ENCODE data around the gene CAMSAP1.

GRCh38 chr9:135955934-135956801 is 48.8 kb upstream of the CAMSAP1 start:
- TF ChIP-seq CTCF (IDR thresholded peaks at IDR 0.05 in 2 of 3, conservative IDR thresholded peaks at IDR 0.05 in 1 of 3; ENCODE audit: control insufficient read depth in 2 of 3, extremely low read depth in 1 of 3, insufficient read depth in 1 of 3, low read depth in 3 of 3, low read length in 3 of 3) (no peak), IRF3 (IDR thresholded peaks at IDR 0.05) (no peak), ZBTB40 (IDR thresholded peaks at IDR 0.05; ENCODE audit: borderline replicate concordance) (no peak), RAD21 (IDR thresholded peaks at IDR 0.05; ENCODE audit: insufficient read depth, low read depth, low read length) (no peak), POLR2AphosphoS5 (IDR thresholded peaks at IDR 0.05; ENCODE audit: low read length) (no peak), REST (IDR thresholded peaks at IDR 0.05; ENCODE audit: low read depth, low read length) (no peak), EGR1 (IDR thresholded peaks at IDR 0.05; ENCODE audit: borderline replicate concordance in 1 of 2, low read depth in 2 of 2, low read length in 2 of 2) (no peak), USF2 (IDR thresholded peaks at IDR 0.05; ENCODE audit: borderline replicate concordance, low read depth, low read length) (no peak), NFIC (IDR thresholded peaks at IDR 0.05; ENCODE audit: low read depth, low read length) (no peak)
